ENCODE results near the gene FCHO2. TPM values are rescaled to one million over a fixed set of nuclear protein-coding genes. Genes with fewer than 3 reads are reported as not detected.

FCHO2 gene
- total RNA-seq, 1 donor from 2014 or later = 30.2 TPM

- Mint-ChIP-seq H3K36me3 (ENCODE audit: insufficient read depth) (no peaks in the 10 kb centered on the region), H3K4me3 (ENCODE audit: low read depth) (no peak overlapping the region), H3K9me3 (ENCODE audit: low read depth) (peaks cover 5% of the 10 kb centered on the region), H3K4me1 (ENCODE audit: low read depth) (peaks cover 13% of the 10 kb centered on the region), H3K27ac (no peak overlapping the region), H3K27me3 (no peaks in the 10 kb centered on the region)
- TF ChIP-seq, protein P1, sequence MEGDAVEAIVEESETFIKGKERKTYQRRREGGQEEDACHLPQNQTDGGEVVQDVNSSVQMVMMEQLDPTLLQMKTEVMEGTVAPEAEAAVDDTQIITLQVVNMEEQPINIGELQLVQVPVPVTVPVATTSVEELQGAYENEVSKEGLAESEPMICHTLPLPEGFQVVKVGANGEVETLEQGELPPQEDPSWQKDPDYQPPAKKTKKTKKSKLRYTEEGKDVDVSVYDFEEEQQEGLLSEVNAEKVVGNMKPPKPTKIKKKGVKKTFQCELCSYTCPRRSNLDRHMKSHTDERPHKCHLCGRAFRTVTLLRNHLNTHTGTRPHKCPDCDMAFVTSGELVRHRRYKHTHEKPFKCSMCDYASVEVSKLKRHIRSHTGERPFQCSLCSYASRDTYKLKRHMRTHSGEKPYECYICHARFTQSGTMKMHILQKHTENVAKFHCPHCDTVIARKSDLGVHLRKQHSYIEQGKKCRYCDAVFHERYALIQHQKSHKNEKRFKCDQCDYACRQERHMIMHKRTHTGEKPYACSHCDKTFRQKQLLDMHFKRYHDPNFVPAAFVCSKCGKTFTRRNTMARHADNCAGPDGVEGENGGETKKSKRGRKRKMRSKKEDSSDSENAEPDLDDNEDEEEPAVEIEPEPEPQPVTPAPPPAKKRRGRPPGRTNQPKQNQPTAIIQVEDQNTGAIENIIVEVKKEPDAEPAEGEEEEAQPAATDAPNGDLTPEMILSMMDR (IDR thresholded peaks at IDR 0.05; ENCODE audit: unreplicated experiment) = no peak
- no peak for DNase-seq (ENCODE audit: low spot score, unreplicated experiment)
These were observed 18.9 kb upstream of the FCHO2 start for GRCh38 chr5:72936893-72937292.

DNA sequence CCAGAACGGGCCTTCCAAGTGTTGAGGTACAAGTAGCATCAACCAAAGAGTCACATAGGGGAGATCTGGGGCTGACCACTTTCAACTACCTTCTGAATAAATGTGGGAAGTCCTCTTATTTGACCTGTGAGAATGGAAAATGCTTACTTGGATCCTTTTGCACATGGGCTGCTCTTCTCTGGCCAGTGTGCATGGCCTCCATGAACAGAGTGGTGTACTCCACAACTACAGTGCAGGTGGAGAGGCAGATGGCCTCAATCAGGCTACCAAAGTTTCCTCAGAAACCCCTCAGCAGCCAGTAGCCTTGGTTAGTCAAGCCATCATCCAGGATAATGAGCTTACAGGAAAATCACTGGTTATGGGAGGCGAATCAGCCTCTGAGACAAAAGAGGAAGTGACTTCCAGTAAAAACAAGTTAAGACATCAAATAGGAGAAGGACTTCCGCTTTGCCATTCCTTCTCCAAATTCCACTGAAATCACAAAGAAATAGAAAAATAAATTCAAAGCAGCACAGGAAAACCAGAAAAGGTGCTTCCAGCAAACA is 18.3 kb upstream of the FCHO2 start:
- TF ChIP-seq, protein P1 (IDR thresholded peaks at IDR 0.05; ENCODE audit: unreplicated experiment) = no peak
- no peak overlapping the region for H3K4me3 Mint-ChIP-seq (ENCODE audit: low read depth)
- H3K4me1 Mint-ChIP-seq (ENCODE audit: low read depth) = peaks cover 13% of the 10 kb centered on the region
- H3K27ac Mint-ChIP-seq = no peak overlapping the region
- H3K9me3 Mint-ChIP-seq (ENCODE audit: low read depth) = peaks cover 5% of the 10 kb centered on the region
- no peak for DNase-seq (ENCODE audit: low spot score, unreplicated experiment)
- no peaks in the 10 kb centered on the region for H3K36me3 Mint-ChIP-seq (ENCODE audit: insufficient read depth)
- no peaks in the 10 kb centered on the region for H3K27me3 Mint-ChIP-seq

- Mint-ChIP-seq H3K27ac (no peak overlapping the region), H3K27me3 (no peaks in the 10 kb centered on the region), H3K9me3 (ENCODE audit: low read depth) (peaks cover 5% of the 10 kb centered on the region), H3K4me3 (ENCODE audit: low read depth) (no peak overlapping the region), H3K4me1 (ENCODE audit: low read depth) (peaks cover 13% of the 10 kb centered on the region), H3K36me3 (ENCODE audit: insufficient read depth) (no peaks in the 10 kb centered on the region)
- no peak for DNase-seq (ENCODE audit: low spot score, unreplicated experiment)
- TF ChIP-seq, protein P1 (IDR thresholded peaks at IDR 0.05; ENCODE audit: unreplicated experiment) = no peak
These were observed 17.6 kb upstream of the FCHO2 start for GRCh38 chr5:72938206-72938605.

GRCh38 chr5:72940082-72940481 is 15.8 kb upstream of the FCHO2 start:
- no peaks in the 10 kb centered on the region for H3K27me3 Mint-ChIP-seq

DNA sequence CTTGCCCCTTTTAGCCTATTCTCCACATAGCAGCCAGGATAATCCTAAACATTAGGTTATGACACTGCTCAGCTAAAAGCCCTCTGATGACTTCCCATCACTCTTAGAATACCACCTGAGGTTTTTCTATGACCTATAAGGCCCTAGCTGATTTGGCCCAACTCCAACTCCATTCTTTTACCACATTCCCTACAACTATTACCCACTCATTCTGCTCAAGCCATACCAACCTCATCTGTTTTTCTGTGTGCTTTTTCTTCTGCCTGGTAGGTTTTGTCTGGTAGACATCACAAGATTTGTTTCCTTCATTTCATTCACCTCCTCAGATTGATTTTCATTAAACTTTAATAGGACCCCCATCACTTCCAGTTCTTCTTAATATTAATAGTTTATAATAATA is 12.5 kb upstream of the FCHO2 start:
- DNase-seq (ENCODE audit: low spot score, unreplicated experiment) = no peak
- peaks cover 11% of the 10 kb centered on the region for H3K4me1 Mint-ChIP-seq (ENCODE audit: low read depth)
- H3K27ac Mint-ChIP-seq = no peak overlapping the region
- no peaks in the 10 kb centered on the region for H3K36me3 Mint-ChIP-seq (ENCODE audit: insufficient read depth)
- H3K27me3 Mint-ChIP-seq = peaks cover under 1% of the 10 kb centered on the region
- H3K4me3 Mint-ChIP-seq (ENCODE audit: low read depth) = no peak overlapping the region
- TF ChIP-seq, protein P1 (IDR thresholded peaks at IDR 0.05; ENCODE audit: unreplicated experiment) = no peak
- no peaks in the 10 kb centered on the region for H3K9me3 Mint-ChIP-seq (ENCODE audit: low read depth)

More at GRCh38 chr5:72940082-72940481, 15.8 kb upstream of the FCHO2 start:
- no peaks in the 10 kb centered on the region for H3K36me3 Mint-ChIP-seq (ENCODE audit: insufficient read depth)
- no peak for DNase-seq (ENCODE audit: low spot score, unreplicated experiment)
- H3K9me3 Mint-ChIP-seq (ENCODE audit: low read depth) = no peaks in the 10 kb centered on the region
- TF ChIP-seq, protein P1 (IDR thresholded peaks at IDR 0.05; ENCODE audit: unreplicated experiment) = no peak
- no peak overlapping the region for H3K4me3 Mint-ChIP-seq (ENCODE audit: low read depth)
- H3K27ac Mint-ChIP-seq = no peak overlapping the region
- H3K4me1 Mint-ChIP-seq (ENCODE audit: low read depth) = peaks cover 13% of the 10 kb centered on the region
